Measurements from ENCODE around the gene SLC44A2.

The SLC44A2 gene

DNA sequence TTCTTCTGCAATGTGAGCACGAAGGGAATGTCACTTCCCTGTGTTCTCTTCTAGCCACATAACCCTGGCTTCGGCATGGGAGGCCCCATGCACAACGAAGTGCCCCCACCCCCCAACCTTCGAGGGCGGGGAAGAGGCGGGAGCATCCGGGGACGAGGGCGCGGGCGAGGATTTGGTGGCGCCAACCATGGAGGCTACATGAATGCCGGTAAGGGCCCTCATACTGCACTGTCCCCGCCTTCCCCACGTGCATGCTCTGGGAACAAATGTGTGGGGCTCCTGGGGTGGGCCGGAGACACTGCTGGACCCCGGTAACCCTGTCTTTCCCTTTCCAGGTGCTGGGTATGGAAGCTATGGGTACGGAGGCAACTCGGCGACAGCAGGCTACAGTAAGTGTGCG is 58.2 kb downstream of the SLC44A2 start:
- no peak for DNase-seq

DNA sequence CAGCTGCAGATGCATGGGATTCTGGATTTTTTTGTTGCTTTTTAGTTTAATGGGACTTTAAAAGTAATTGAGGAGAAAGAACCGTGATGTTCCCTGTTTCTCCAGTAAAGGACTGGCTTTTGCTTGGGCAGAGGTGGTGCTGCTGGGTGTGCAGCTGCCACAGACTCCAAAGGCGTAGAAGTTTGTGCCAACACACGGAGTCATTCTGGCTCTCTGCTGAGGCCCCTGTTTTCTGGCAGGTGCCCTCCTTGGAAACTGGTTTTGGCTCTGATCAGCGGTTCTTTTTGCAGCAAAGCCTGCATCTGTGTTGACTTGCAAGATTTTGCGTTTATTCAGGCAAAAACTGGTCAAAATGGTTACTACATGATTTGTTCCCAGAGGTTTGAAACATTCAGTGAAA is 59.9 kb downstream of the SLC44A2 start:
- no peak for DNase-seq

DNA sequence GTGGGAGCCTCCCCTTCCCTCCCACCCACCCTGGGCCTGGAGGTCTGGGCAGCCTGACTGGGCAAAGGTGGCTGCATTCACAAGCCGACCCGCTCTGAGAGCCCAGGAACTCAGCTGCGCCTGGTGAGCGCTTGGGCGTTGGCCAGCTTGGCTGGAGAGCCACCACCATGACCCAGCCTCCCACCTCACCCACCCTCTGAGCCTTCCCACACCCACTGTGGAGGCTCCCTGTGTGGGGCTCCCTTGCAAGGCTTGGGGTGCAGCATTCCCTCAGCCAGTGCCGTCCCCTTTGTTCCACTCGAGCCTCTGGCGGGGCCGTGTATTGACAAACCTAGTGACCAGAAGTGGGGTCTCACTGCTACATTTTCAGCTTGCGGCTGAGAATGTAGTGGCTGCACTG is 60.8 kb downstream of the SLC44A2 start:
- no peak for DNase-seq

DNA sequence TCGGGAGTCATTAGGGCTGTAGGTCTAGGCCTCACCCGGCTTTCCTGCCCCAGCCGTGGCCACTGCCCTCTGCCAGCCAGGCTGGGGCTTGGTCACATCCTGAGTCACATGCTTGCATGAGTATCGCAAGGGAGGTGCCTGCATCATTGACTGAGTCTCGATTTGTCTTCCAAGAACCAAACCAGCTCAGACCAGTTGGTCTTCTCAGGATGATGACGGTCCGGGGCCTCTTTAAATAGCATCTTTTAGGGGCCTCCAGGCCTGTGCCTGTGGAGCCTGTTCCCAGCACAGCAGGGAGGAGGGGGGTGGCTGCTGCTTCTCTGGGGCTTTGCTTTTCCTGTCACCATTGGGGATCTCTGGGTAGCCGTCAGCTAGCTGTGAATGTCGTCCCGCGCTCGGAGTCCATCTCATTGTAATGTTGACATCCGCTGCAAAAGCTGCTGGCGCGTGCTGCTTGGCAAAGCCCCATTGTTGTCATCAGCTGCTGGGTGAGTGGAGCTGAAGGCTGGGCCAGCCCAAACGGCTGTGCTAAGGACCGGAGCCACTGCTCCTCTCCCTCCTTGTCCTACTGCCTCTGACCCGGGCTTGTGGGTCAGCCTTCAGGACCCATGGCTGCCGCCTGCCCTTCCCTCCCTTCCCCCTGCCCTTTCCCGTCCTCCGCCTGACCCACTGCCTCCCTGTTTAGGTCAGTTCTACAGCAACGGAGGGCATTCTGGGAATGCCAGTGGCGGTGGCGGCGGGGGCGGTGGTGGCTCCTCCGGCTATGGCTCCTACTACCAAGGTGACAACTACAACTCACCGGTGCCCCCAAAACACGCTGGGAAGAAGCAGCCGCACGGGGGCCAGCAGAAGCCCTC is 61.5 kb downstream of the SLC44A2 start:
- no peak for DNase-seq

DNA sequence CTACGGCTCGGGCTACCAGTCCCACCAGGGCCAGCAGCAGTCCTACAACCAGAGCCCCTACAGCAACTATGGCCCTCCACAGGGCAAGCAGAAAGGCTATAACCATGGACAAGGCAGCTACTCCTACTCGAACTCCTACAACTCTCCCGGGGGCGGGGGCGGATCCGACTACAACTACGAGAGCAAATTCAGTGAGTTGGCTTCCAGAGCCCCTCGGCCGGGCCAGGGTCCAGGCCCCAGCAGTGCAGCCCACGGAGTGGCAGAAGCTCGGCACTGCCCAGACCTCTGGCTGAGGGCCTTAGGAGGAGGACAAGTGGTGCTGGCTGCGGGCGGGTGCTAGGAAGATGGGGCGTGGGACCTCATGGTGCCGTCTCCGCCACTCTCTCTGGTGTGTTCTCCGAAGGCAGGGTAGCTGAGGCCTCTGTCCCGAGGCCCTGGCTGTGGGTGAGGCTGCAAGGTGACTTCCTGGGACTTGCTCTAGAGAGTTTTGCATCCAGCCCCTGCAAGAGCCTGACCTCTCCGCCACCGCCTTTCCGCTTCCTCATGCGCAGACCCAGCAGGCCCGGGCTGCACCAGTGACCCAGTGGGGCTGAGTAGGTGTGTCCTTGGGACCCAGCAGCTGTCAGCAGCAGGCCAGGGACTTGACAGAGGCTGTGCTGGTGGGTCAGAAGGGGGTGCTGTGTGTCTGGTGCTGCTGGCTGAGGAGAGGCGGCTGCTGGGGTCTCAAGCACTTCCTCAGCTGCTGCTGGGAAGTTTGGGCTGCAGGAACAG is 62.4 kb downstream of the SLC44A2 start:
- no peak for DNase-seq

DNA sequence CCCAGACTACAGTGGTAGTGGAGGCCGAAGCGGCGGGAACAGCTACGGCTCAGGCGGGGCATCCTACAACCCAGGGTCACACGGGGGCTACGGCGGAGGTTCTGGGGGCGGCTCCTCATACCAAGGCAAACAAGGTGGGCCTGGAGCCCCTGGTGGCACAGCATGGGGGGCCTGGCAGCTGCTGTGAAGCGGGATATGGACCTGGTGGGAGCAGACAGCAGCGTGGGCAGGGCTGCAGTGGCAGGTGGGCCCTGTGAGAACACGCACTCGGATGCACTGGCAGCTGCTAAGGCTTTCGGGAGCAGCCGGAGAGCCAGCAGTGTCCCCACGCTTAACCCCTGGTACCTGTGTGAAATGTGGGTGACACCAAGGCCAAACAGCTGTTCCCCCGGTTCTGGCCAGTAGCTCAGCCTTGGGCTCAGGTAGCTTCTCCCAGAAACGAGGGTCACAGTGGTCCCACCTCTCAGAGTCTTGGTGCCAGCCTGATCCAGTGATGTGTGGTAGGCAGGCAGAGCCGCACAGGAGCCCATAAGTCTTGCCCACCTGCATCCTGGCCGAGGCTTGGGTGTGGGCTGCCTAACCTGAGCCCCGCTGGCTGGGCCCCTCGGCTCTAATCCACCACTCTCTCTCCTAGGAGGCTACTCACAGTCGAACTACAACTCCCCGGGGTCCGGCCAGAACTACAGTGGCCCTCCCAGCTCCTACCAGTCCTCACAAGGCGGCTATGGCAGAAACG is 63.4 kb downstream of the SLC44A2 start:
- DNase-seq = no peak

DNA sequence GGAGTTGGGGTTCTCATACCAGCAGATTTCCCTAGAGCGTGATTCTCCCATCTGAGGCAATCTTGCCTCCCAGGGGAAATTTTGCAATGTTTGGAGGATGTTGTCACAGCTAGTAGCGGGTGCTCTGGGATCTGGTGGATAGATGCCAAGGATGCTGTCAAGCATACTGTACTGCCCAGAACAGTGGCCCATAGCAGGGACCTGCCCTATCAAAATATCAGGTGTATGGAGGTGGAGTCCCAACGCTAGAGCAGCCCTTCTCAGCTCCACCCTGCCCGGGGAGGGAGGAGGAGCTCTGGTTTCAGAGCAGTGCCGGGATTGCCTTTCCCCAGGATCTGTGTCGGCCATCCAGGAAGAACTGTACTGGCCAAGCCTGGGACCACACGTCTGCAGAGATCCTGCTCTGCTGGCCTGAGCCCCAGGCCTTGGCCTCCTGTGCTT is 65.0 kb downstream of the SLC44A2 start:
- no peak for DNase-seq

DNA sequence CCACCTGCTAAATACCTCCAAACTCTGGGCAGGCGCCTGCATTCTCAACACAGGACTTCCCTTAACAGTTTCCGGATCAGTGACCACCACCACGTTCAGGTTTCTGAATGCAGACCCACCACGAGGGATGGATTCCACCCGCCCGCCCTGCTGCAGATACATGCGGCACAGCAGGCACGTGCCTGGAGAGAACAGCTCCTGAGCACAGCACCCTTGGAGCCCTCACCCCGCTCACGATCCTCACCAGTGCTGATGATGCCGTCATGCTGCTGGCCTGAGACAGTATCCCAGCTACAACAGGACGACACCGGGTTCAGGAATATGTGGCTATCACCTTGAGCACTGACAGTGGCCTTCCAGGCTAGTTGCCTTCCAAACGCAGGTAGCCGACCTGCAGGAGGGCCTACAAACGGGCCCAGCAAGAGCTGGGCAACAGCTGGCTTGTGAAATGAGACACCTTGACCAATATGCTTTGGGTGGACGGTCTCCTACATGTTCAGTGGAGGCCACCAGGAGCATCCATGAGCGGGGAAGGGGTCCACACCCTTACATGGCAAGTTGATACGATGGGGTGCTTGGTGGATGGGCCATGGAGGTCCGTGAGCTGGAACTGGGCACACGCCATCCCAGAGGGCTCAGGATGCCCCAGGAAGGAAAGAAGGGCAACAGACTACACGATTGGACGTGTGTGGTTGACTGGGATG is 66.0 kb downstream of the SLC44A2 start:
- DNase-seq = no peak

DNA sequence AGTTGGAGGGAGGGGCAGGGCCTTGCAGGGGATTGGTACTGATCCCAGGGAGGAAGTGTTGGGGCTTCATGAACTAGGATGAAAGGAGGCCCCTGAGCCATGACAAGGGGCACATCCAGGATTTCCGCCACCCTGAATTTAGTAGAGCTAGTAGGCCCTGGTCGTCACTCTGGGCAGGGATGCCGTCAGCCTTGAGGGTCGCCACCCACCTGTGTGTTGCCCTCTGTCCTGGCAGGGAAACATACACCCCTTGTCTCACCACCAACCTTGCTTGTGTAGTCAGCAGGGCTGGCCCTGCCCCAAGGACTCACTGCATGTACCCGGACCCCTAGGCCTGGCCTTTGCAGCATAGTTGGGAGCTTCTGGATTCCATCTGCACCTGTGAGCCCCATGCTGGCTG is 66.5 kb downstream of the SLC44A2 start:
- no peak for DNase-seq

DNA sequence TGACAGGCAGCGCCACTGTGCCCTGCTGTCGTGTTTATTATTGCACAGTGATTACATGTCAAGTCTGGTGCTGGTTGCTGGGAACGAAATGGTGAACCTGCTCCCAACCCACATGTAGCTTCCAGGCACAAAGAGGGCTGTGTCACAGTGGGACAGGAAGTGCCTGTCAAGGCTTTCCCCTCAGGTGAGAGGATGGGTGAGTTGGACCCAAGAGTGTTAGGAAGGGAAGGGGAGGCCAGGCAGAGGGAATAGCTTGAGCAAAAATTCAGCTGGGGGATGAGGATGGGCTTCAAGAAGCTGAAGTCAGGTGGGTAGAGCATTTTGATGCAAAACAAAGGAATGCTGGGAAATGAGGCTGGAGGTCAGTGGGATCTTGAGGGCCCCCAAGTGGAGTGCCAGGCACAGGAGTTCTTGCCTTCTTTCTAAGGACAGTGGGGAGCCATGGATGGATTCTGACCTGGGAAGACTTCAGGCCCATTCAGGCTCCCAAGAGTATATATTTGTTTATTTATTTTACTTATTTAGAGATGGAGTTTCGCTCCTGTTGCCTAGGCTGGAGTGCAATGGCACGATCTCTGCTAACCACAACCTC is 67.4 kb downstream of the SLC44A2 start:
- no peak for DNase-seq

Measured in NCI-H1930 (cell line).